HG03159 (cell line): ENCODE measurements around the gene DOCK9.
A peak's percentile ranks its signal among the peaks of the same experiment; 100 is the strongest.

ENCODE experiments used
- ATAC-seq: cut with Tn5 transposase; IDR thresholded peaks from one replicate; pipeline ENCODE4 v1.9.1; 2021; ENCODE audit warnings: mild to moderate bottlenecking, moderate library complexity; ENCODE audit not compliant: unreplicated experiment

DOCK9 gene

DNA sequence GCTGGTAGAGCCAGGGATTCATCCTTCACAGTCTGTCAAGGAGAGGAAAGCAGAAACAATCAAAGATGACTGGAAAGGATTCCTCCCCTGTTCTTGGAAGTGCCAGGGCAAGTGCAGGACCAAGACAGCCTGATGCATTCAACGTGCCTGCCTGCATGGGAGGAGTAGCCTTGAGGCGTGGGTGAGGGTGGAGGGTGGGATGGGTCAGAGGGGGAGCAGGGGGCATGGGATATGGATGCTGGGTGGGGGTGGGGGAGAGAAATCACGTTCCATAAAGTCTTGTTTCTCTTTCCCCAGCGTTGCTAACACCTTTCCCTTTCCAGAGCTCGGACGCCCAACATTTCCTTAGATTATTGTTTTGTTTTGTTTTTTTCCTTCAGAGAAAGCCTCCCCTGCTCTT lies 117.4 kb downstream of the DOCK9 start:
- ATAC-seq: no peak

DNA sequence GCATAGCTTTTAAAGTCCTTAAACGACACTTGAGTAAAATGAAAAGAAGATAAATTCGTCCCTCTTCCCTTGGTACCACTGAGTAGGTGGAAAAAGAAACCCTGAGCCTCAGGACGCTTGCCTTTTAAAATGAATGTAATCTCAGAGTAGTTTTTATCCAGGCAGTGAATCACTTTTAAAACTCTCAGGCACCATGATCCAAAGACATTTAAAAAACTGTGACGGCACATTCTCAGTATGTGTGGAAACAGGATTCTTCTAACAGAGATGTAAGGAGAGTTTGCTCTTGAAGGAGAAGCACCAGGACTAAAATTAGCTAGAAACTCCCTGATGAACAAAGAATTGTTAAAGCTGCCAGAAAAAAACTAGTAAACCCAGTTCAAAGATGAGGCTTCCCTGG lies 119.7 kb downstream of the DOCK9 start:
- ATAC-seq: no peak

DNA sequence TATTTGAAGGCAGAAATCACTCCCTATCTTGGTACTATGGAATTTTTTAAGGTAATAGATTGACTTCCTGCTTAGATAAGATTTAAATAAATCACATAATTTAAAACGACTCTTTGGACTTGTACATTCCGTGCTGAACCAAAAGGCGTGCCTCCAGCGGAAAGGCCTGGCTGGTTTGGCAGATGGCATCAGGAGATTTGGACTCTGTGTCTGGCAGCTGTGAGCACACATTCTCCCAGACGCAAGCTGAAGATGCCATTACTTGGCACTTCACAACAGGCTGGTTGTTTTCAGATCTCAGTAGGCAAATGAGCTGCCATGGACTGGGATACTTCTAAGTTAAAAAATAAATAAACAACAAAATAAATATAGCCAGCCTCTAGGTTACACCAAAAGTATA lies 120.9 kb downstream of the DOCK9 start:
- no peak for ATAC-seq

DNA sequence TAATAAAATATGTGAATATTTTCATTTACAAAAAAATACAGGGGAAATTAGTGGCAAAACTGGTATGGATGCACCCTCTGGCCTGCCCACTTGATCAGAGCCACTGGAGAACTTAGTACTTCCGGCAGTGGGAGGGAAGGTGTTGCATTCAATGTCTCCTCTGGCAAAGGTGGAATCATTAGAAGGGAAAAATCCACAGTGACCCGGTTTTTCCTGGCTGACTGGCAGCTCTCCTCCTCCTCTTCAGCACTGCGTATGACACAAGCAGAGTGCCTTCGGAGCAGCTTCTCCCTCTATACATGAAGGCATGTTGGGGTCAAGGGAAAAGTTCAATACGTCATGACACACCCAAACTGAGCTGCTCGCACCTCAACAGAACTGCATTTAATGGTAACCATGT lies 123.4 kb downstream of the DOCK9 start:
- ATAC-seq: no peak

DNA sequence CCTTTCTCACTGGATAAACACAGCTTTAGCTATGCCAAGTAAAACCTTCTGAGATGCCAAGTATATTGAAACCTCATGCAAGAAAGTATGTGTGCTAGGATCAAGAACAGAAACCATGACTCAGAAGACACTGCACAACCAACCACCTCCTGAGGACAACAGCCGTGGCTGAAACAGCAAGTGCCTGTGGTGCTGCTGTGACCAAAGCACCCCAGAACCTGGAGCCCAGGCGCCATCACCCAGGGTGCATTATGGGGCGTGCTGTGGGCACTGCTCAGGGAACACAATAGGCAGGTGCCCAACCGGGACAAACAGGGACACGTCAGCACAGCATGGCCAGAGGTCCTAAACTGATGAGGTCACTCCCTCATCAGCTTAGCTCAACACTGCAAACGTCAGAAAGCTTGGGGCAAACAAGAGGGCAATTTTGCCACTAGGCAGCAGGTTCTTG lies 124.1 kb downstream of the DOCK9 start:
- peak; percentile 100 for ATAC-seq

DNA sequence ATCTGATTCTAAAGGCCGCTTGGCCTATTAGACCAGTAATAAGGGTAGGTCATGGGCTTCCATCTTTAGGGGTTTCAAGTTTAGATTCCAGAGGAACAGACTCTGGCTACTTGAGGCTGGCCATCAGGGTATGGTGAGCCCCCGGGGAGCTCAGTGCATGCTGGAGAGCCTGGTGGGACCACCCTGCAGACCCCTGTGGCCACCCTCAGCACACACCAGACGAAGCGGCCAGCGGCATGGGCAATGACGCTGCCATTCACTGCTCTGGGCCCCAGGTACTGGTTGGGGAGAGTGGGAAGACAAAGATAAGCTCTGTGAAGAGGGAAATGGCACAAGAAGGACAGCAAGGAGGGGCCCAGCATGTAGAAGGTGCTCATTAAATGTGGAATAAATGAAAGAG lies 126.6 kb downstream of the DOCK9 start:
- no peak for ATAC-seq

DNA sequence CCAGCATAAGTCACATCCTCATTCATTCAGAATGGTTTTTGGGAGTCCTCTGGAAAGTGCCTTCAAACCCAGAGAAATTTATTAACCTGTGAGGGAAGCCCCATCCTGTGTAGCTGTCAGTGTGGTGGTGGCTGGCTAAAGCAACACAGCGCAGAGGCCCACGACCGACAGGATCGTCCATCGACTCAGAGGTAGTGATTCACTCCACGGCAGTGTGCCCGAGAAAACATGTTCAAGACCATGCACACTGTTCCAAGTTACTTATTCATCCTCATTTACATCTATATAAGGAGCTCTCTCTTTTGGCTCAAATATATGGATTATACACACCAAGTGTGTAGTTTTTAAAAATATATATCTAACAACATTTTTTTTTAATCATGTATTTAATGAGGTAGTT lies 129.1 kb downstream of the DOCK9 start:
- no peak for ATAC-seq

DNA sequence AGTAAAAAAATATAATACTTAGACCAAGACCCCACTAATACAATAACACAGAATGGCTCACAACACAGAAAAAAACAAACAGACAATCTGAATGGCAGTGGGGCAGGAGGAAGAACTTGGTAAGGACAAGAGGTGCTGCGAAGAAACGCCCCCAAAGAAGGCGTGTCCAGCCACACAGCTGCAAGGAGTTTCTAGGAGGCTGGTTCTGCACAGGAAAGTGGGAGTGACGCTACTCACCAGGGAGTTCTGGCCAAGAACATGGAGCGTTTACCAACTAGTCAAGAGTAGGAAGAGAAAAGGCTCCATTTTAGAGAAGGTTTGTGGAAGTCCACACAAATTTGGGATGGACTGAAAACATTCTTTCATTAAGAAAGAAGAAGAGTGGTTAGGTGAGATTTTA lies 130.1 kb downstream of the DOCK9 start:
- no peak for ATAC-seq

DNA sequence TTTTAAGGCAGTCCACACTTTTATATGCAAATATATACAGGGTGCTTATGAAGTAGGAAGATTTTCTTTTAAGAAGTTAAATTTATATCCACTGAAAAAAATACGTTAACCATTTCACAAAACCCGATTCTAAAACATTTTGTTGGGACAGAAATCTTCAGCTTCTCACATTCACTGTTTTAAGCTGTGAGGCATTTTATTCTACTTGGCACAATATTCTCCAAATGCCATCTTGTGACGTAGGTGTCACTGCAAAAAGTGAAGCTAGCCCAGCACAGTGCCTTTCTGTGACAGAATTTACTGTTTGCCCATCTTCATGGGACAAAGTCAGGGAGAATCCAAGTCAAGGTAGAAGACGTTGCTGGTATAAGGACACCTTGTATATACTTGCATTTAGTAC lies 130.9 kb downstream of the DOCK9 start:
- ATAC-seq: no peak

DNA sequence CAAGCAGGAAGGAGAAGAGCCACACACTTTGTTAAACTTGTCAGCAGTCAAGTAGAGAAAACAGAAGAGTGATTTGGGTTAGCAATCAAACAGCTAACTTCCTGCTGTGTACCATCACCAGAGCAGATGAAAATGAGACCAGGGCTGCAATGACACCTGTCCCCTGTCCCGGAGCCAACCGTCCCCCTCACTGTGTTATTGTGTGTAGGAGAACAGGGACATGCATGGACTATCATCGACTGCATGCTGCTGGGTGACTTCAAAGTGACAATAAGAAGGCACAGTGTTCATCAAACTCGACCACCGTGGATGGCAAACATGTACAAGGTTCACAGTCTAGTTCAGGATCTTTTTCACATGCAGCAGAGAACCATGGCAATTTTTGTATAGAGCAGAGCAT lies 131.3 kb downstream of the DOCK9 start:
- ATAC-seq: no peak

DNA sequence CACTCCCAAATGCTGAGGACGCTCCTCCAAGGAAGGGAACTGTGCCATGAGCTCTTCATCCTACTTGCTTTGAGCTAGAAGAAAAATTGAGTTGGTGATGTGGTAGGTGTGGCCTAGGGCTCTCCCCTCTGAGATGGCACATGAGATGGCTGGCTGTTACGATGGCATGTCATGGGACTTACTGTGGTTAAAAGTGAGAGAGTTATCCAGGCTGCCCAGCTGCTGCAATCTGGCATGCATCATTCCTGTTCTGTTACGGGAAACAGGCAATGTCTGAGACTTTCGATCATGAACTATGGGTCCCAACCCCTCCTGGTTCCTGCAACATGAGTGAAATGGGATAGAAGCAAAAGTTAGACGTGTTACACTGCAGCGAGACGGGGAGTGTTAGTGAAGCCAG lies 132.1 kb downstream of the DOCK9 start:
- no peak for ATAC-seq

DNA sequence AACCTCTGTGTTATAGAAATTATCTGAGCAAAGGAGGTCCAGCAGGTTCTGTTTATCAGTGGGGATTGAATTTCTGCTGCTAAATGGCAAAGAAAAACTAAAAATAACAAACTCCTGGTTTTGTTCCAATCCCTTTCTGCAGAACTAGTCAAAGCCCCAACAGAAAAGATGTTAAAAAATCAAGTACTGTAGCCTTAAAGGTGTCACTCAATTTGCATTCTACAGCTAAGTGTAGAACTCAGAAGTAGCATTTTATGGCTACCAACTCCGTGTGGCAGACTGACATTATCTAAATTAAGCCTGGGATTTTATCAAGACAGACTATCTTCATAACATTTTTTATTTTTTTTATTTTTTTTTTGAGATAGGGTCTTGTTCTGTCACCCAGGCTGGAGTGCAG lies 133.8 kb downstream of the DOCK9 start:
- ATAC-seq: no peak

DNA sequence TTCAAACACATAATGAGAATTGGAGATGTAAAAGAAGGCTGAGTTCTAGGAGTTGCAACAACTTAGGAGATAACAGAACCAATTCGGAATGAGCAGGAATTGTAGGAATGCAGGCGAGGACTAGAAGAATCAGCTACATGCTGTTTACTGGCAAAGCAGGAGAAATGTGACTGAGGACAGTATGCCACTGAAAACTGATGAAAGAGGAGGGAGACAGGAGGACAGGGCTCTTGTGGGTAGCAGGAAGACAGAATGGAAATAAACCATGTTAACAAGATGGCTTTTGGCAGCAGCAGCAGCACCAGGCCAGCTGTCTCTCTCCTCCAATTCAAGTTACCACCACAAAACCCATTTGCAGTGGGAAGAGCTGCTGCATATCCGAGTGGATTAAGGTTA lies 134.4 kb downstream of the DOCK9 start:
- no peak for ATAC-seq

DNA sequence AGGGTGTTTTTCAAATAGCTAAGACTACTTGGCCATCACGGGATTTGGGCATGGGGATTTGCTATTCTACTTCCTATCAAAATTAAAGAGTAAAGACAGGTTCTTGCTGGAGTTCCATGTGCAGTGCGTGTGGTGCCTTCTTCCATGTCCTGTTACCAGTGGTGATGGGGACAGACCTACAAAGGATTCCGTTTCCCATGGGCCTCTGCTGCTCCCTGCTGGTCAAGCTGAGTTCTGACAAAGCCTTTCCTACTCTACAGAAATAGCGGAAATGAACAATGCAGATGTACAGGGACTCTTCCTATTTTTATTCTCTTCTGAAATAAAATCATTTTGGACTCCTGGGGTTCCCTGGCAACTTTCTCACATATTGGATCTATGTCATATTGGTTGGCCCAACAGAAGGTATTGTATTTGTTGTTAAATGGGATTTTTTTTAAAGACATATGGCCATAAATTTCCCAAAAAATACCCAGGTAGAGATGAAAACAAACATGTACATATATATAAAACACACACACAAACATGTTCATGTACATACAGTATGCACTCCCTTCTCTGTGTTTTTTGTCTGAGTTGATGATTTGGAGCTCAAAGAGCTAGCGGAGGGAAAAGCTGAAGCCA lies 134.9 kb downstream of the DOCK9 start:
- peak; percentile 94 for ATAC-seq

DNA sequence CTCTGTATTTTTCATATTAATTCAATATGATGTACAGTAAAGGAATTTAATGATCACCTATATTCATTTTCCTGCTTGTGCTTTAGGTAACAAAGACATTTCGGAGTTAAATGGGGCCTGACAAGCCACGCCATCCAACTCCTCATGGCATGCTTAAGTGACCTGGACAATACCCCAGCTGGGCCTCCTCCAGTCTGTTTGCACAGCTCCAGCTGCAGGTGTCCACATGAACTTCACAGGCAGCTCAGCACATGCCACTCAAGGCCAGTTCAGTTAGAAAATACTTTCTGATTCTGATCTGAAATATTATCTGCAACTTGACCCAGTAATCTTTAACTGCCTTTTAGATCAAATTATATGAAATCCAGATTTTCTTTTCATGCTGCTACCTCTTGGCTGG lies 135.8 kb downstream of the DOCK9 start:
- ATAC-seq: no peak

DNA sequence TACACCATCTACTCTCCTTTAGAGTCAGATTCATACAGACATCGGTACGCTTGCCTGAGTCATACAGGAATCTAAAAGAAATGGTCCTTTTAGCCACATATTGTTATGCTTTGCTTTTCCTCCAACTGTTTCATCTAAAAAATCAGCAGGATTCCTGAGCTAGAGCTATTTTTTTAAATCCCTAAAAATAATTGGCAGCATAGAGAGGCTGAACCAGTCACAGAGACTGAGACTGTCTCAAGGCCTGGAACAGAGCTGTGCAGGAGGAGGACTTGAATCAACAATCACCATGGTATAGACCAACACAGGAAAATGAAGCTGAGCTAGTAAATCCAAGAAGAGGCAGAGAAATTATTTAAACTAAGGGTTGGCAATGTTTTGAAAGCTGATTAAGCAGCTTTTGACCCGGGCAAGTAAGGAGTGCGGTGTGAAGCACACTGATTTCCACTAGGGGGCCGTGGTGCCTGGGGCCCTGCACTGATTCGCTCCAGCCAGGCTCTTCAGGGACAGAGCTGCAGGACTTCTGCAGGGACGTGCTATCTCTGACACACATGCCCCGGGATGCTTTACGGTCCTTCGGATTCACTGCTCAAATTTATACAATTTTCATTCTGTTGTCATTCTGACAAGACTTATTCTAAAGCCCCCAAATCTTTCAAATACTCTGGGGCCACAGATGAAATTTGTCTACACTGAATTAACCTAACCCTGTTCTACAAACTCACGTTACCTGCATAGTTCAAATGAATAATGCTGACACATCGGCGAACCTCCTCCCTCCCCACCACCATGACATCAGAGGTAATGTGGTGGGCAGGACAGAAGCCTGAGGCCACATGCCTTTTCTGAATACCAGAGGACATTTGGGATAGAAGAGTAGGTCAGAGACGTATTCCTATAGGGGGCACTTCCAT lies 137.8 kb downstream of the DOCK9 start:
- ATAC-seq: peak; percentile 88

DNA sequence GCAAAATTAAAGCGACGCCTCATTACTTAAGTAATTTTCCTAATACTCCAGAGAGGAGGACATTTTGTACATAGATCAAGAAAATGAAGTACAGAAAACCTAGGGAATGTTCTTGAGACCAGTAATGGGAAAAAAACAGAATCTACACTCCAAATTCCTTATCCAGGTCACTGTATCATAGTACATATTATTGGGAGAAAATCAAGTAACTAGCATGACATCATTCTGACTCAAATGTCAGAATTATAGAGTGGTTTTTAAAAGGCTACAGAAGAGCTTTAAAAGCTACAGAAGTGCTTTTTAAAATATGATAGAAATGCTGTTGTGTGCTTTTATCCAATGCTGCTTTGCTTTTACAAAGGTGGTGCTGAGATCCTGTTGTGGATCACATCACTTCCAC lies 139.1 kb downstream of the DOCK9 start:
- no peak for ATAC-seq

DNA sequence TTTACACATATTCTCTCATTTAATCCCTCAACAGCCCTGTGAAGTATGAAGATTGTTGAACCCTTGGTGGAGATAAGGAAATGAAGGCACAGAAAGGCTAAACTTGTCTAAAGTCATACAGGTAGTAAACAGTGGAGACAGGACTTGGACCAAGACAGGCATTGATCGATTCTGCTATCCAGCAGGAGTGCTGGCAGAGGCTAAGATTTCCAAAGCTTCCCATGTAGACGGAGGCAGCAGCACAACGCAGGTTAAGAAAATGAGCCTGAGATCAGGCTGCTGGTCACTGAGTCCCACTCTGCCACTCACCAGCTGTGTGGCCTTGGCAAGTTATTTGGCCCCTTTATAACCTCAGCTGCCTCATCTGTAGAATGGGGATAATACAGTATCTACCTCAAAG lies 140.0 kb downstream of the DOCK9 start:
- ATAC-seq: no peak

DNA sequence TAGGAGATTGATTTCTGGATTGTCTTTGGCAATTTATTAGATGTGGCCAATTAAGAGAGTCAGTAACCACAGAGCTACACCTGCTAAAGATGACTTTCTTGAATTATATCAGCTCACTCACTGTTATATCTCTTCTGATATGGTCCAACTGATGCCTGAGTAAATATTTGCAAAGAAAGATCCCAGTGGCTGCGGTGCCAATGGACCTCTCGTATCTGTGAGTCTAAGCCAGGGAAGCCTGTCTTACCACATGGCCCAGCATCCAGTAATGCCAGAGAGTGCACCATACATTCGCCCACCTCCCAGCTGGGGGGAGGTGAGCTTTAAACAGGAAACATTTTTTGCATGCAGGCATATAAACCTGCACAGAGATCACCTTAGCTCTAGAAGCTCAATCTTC lies 142.7 kb downstream of the DOCK9 start:
- no peak for ATAC-seq

DNA sequence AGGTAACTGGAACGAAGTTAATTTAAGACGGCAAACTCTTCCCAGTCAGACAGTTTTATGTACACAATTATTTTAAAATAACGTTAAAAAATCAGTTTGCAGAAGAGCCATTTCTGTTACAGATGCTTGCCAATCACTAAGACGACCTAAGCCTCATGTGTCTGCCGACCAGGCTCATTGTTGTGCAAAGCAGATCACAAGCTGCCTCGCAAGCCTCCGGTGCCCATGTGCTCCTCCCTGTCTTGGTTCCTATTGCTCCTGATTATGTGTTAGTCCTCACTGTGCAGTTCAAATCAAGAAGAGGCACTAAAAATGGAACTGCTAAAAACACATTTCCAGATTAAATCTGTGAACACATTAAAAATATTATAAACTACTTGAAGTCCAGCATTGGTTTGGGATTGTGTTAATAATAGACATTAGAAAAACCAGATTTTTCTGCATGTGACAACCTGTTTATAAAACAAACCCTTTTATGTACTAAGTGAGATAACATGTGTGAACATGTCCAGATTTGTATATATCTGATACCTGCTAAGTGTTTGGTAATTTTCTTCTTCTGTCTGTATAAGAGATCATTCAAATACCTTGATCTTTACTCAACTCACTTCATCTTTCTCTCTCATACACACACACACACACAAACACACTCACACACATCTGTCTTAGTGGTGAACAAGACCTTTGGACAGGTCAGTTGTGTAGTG lies 143.5 kb downstream of the DOCK9 start:
- no peak for ATAC-seq

DNA sequence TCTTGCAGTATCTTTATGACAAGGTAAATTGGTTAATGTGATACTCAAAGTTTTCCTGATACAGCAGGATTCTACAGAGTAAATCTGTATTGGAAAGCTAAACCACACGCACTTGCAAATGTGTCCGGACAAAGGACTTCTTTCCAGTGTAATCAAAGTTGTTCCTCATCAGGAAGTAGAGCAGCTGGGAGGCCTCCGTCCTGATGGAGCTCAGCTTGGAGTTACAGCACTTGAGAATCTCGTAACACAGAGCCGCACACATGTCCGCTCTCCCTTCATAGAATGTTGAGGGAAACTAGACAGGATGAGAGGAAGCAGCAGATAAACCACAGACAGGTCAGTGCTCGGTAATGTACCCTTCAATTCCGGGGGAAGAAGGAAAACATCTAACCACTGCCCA lies 146.6 kb downstream of the DOCK9 start:
- no peak for ATAC-seq

DNA sequence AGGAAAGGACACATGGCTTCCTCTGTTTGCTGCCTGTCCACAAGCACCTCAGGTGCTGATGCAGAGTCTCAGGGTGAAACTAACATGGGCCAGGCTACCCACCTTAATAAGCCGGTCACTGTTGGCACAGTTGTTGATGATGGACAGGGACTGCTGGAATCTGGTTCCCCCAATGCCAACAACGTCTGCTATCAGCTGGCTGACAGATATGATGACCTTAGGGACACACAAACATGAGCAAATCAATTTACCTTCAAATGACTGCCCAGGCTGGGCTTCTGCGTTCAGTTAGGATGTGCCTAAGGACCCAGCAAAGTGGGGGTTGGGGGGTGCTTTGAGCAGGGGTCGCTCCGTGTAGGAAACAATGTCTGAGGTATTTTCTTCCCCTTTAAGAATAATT lies 148.3 kb downstream of the DOCK9 start:
- ATAC-seq: no peak
